ENCODE results near the gene SMIM5. TPM values are rescaled to one million over a fixed set of nuclear protein-coding genes. Genes with fewer than 3 reads are reported as not detected.

SMIM5 gene
- total and polyA plus RNA-seq, 2 donors (not counting 3 experiments of a cell fraction or from before 2014, with no cell fraction given), result not detected

DNA sequence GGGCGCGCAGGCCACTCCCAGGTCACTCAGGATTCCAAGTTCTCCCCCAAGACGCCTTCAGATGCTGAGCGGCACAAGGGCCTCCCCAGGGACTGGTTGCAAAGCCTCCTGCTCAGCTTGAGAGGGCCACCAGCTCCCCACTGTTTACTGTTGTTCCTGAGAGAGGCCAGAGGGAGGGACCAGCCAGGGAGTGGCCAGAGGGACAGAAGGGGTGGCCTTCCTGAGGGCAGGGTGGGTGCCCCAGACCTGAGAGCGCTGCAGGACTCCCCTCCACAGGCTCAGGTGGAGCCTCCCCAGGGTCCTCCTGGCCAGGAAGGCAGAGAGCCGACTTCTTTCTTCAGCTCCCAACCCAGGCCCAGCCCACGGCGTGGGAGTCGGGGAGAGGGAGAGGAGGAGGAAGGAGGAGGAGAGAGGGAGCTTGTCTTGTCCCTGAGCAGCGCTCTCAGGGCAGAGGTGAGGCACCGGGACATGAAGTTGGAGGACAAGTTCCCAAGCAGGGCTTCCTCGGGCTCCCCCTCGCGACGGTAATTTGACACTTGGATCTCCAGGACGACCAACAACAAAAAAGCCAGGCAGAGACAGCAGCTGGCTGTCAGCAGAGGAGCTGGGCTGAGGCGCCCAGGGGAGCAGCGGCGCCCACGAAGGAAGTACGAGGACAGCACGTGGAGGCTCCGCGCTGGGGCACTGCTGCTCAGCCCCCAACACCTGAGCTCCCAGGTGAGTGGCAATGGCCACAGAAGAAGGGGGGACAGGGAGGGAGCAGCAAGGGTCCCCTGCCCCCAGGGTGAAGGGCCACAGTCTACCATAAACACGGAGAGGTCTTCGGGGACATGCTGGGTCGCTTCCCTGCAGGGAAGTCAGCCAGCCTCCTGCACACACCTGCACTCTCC, 497 bp downstream of the SMIM5 start:
- no TSS peak for BruUV-seq (replicated peaks)
- ChIA-PET CTCF (interaction anchor here (0.5 to 16.3 kb wide), 44 partner anchors 9 to 369 kb away, joined by 3 to 625 read pairs (median 8); partner anchors contain the start of genes GALK1, GRB2, ITGB4 and RECQL5), POLR2A (interaction anchor here (0.6 to 1.6 kb wide), 4 partner anchors 9 to 116 kb away, joined by 3 to 9 read pairs (median 7); no protein-coding TSS in a partner anchor)
- no peaks in the 10 kb centered on the region for H3K79me2 ChIP-seq (ENCODE audit: control insufficient read depth, insufficient read depth, low read length)
- TF ChIP-seq GATA2 (IDR thresholded peaks at IDR 0.05; ENCODE audit: insufficient read depth, insufficient read length, low read depth, low read length), result no peak
- TF ChIP-seq, protein P1, sequence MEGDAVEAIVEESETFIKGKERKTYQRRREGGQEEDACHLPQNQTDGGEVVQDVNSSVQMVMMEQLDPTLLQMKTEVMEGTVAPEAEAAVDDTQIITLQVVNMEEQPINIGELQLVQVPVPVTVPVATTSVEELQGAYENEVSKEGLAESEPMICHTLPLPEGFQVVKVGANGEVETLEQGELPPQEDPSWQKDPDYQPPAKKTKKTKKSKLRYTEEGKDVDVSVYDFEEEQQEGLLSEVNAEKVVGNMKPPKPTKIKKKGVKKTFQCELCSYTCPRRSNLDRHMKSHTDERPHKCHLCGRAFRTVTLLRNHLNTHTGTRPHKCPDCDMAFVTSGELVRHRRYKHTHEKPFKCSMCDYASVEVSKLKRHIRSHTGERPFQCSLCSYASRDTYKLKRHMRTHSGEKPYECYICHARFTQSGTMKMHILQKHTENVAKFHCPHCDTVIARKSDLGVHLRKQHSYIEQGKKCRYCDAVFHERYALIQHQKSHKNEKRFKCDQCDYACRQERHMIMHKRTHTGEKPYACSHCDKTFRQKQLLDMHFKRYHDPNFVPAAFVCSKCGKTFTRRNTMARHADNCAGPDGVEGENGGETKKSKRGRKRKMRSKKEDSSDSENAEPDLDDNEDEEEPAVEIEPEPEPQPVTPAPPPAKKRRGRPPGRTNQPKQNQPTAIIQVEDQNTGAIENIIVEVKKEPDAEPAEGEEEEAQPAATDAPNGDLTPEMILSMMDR (IDR thresholded peaks at IDR 0.05; ENCODE audit: extremely low read depth in 1 of 2, insufficient read depth in 1 of 2, low read depth in 1 of 2, low read length in 2 of 2), result peak; percentile 63 to 86
- DNase-seq (ENCODE audit: low read depth, low spot score) (peak; percentile 82), FAIRE-seq (peak; percentile 90)
- peak overlapping the region; percentile 29 for H3K27ac ChIP-seq (ENCODE audit: insufficient read depth, low read depth, low read length)
- no peak overlapping the region for H3K9ac ChIP-seq (replicated peaks; ENCODE audit: extremely low read depth, insufficient read depth, low read length)
- H3K9me1 ChIP-seq (replicated peaks; ENCODE audit: control insufficient read depth, extremely low read depth, insufficient read depth, low read length), result no peaks in the 10 kb centered on the region
- H3K4me3 ChIP-seq (replicated peaks in 1 of 3; ENCODE audit: insufficient read depth in 1 of 3, low read depth in 1 of 3, low read length in 3 of 3), result no peak overlapping the region
- intact Hi-C loops (cut with micrococcal nuclease) (loop anchor here (1.0 kb wide), 5 partner anchors 20 to 207 kb away; no protein-coding TSS in a partner anchor), dilution Hi-C loops (cut with MboI; ENCODE audit: extremely low pct_ligation_motif_present, low sequenced_read_pairs) (no loop called here)
- H3K27me3 ChIP-seq (ENCODE audit: control insufficient read depth in 2 of 2, insufficient read depth in 2 of 2, low read length in 2 of 2), result no peaks in the 10 kb centered on the region
- H2AFZ ChIP-seq (ENCODE audit: low read depth, low read length), result no peak overlapping the region
- peaks cover 12% of the 10 kb centered on the region for H3K4me1 ChIP-seq (ENCODE audit: control insufficient read depth, extremely low read depth, insufficient read depth, low read length)
- H3K4me2 ChIP-seq (ENCODE audit: insufficient read depth, low read length), result no peak overlapping the region
- no peaks in the 10 kb centered on the region for H3K9me3 ChIP-seq (replicated peaks; ENCODE audit: control insufficient read depth, insufficient read depth, low read length)
- no peaks in the 10 kb centered on the region for H3K36me3 ChIP-seq (ENCODE audit: control insufficient read depth in 2 of 2, extremely low read depth in 1 of 2, insufficient read depth in 2 of 2, low read length in 2 of 2)
- no peaks in the 10 kb centered on the region for H4K20me1 ChIP-seq (replicated peaks; ENCODE audit: control insufficient read depth, extremely low read depth, insufficient read depth, low read length)

DNA sequence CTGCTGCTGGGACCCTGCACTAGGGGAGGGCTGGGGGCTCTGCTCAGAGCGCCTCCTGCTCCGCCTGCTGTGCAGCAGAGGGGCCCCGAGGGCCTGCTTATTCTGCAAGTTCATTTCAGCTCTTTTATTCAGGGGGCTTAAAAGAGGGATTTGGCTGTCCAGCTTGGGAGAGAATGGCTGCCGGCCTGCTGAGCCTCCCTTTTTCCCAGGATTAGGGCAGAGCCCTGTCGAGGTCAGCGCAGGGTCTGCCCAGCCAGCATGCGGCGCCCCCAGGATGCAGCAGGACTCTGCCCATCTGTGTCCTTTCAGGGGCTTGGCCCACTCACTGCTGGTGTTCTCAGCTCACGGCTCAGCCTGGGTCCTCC, 1.1 kb downstream of the SMIM5 start:
- peaks cover 12% of the 10 kb centered on the region for H3K4me1 ChIP-seq (ENCODE audit: control insufficient read depth, extremely low read depth, insufficient read depth, low read length)
- no peaks in the 10 kb centered on the region for H3K27me3 ChIP-seq (ENCODE audit: control insufficient read depth in 2 of 2, insufficient read depth in 2 of 2, low read length in 2 of 2)
- H3K4me2 ChIP-seq (ENCODE audit: insufficient read depth, low read length), result no peak overlapping the region
- CTCF ChIA-PET, result interaction anchor here (0.7 to 16.3 kb wide), 25 partner anchors 10 to 209 kb away, joined by 3 to 625 read pairs (median 24); partner anchors contain the start of genes RECQL5 and SAP30BP
- H4K20me1 ChIP-seq (replicated peaks; ENCODE audit: control insufficient read depth, extremely low read depth, insufficient read depth, low read length), result no peaks in the 10 kb centered on the region
- no peak overlapping the region for H2AFZ ChIP-seq (ENCODE audit: low read depth, low read length)
- H3K79me2 ChIP-seq (ENCODE audit: control insufficient read depth, insufficient read depth, low read length), result no peaks in the 10 kb centered on the region
- POLR2A ChIA-PET, result no interaction called here
- H3K27ac ChIP-seq (ENCODE audit: insufficient read depth, low read depth, low read length), result no peak overlapping the region
- no peaks in the 10 kb centered on the region for H3K9me3 ChIP-seq (replicated peaks; ENCODE audit: control insufficient read depth, insufficient read depth, low read length)
- intact Hi-C loops (cut with micrococcal nuclease) (no loop called here), dilution Hi-C loops (cut with MboI; ENCODE audit: extremely low pct_ligation_motif_present, low sequenced_read_pairs) (no loop called here)
- TF ChIP-seq MYC (IDR thresholded peaks at IDR 0.05; ENCODE audit: low read depth, low read length), result no peak
- TF ChIP-seq POLR2A (IDR thresholded peaks at IDR 0.05; ENCODE audit: low read depth, low read length), result no peak
- TF ChIP-seq, protein P1 (IDR thresholded peaks at IDR 0.05; ENCODE audit: extremely low read depth in 1 of 2, insufficient read depth in 1 of 2, low read depth in 1 of 2, low read length in 2 of 2), result no peak
- no peak for TF ChIP-seq POLR2AphosphoS5 (IDR thresholded peaks at IDR 0.05; ENCODE audit: insufficient read depth, low read depth, low read length)
- TF ChIP-seq GATA2 (IDR thresholded peaks at IDR 0.05; ENCODE audit: insufficient read depth, insufficient read length, low read depth, low read length), result no peak
- no peak for TF ChIP-seq FOS (IDR thresholded peaks at IDR 0.05; ENCODE audit: borderline replicate concordance, insufficient read depth, low read length)
- TF ChIP-seq, protein P2, sequence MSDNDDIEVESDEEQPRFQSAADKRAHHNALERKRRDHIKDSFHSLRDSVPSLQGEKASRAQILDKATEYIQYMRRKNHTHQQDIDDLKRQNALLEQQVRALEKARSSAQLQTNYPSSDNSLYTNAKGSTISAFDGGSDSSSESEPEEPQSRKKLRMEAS (IDR thresholded peaks at IDR 0.05; ENCODE audit: insufficient read depth, insufficient read length), result no peak
- TF ChIP-seq JUN (IDR thresholded peaks at IDR 0.05; ENCODE audit: borderline replicate concordance, insufficient read depth, insufficient read length, low read depth), result no peak
- TF ChIP-seq EZH2 (IDR thresholded peaks at IDR 0.05; ENCODE audit: borderline replicate concordance, low read depth, low read length, severe bottlenecking), result no peak
- BruUV-seq (replicated peaks), result no TSS peak
- no peaks in the 10 kb centered on the region for H3K36me3 ChIP-seq (ENCODE audit: control insufficient read depth in 2 of 2, extremely low read depth in 1 of 2, insufficient read depth in 2 of 2, low read length in 2 of 2)
- no peaks in the 10 kb centered on the region for H3K9me1 ChIP-seq (replicated peaks; ENCODE audit: control insufficient read depth, extremely low read depth, insufficient read depth, low read length)
- no peak overlapping the region for H3K4me3 ChIP-seq (replicated peaks in 1 of 3; ENCODE audit: insufficient read depth in 1 of 3, low read depth in 1 of 3, low read length in 3 of 3)
- no peak for DNase-seq (ENCODE audit: low read depth, low spot score)
- FAIRE-seq, result no peak
- H3K9ac ChIP-seq (replicated peaks; ENCODE audit: extremely low read depth, insufficient read depth, low read length), result no peak overlapping the region
